Anterior cingulate cortex (tissue), 58 donors: ENCODE results near the gene C2orf68.
"Not testable (repeated sequence)": the region's sequence is repeated elsewhere in the genome, so short reads cannot be mapped to it uniquely, and the experiment has no call there.

Experiments used
- DNase-seq, 58 donors: peaks; one replicate each; lab custom pipeline; 2025; lab: John Stamatoyannopoulos, UW

The C2orf68 gene

GRCh38 chr2:85635011-85635410 lies 23.1 kb upstream of the C2orf68 start:
- DNase-seq, result no peak

- no peak for DNase-seq
Observed at GRCh38 chr2:85631316-85631715, 19.4 kb upstream of the C2orf68 start.

GRCh38 chr2:85628658-85629057 lies 16.8 kb upstream of the C2orf68 start:
- no peak for DNase-seq

- no peak for DNase-seq
Observed at GRCh38 chr2:85623991-85624390, 12.1 kb upstream of the C2orf68 start.

GRCh38 chr2:85621338-85621737 lies 9.5 kb upstream of the C2orf68 start:
- no peak for DNase-seq

- DNase-seq, result no peak
Observed at GRCh38 chr2:85619617-85620016, 7.8 kb upstream of the C2orf68 start.

GRCh38 chr2:85617723-85618122 lies 5.9 kb upstream of the C2orf68 start:
- DNase-seq, result not testable (repeated sequence)

GRCh38 chr2:85615413-85615728 lies 3.5 kb upstream of the C2orf68 start:
- no peak for DNase-seq

- not testable (repeated sequence) for DNase-seq
Observed at GRCh38 chr2:85614757-85615156, 2.9 kb upstream of the C2orf68 start.

- no peak for DNase-seq
Observed at GRCh38 chr2:85613717-85614515, 2.0 kb upstream of the C2orf68 start.

- peak in 1 of 58 donors; percentile 46 for DNase-seq
Observed at GRCh38 chr2:85611217-85611704, 605 bp downstream of the C2orf68 start.

- no peak for DNase-seq
Observed at GRCh38 chr2:85607268-85608215, 4.3 kb downstream of the C2orf68 start.

GRCh38 chr2:85606116-85606455 lies 5.8 kb downstream of the C2orf68 start:
- no peak for DNase-seq

GRCh38 chr2:85605406-85606115 lies 6.3 kb downstream of the C2orf68 start:
- DNase-seq, result peak in 3 of 58 donors; percentile 11 to 30 (median 13)

GRCh38 chr2:85604568-85605339 lies 7.1 kb downstream of the C2orf68 start:
- DNase-seq, result no peak

GRCh38 chr2:85604133-85604444 lies 7.8 kb downstream of the C2orf68 start:
- not testable (repeated sequence) for DNase-seq

- peak; percentile 57 to 96 (median 90) for DNase-seq
Observed at GRCh38 chr2:85602476-85603234, 9.2 kb downstream of the C2orf68 start, which contains the start of gene TMEM150A. TMEM150A (minus strand) TSS chr2:85602698; CDS start chr2:85601948, 750 bp downstream.

GRCh38 chr2:85601771-85602475 lies 9.9 kb downstream of the C2orf68 start:
- DNase-seq, result peak in 45 of 58 donors; percentile 45 to 86 (median 76)
